Prostate gland (tissue), 2 donors: Measurements from ENCODE around the gene GRIK2. TPM values are rescaled to one million over a fixed set of nuclear protein-coding genes. Genes with fewer than 3 reads are reported as not detected.

Experiments
- DNase-seq: peaks from one replicate; pipeline ENCODE4 v3.0.0-alpha.2; 2019; ENCODE audit warnings: low spot score
- H3K27ac ChIP-seq, 2 donors: fragments of 200-600 bp; sonication (generic); 2 replicates each; pipeline ENCODE4 v1.5.1; 2017 to 2019
- H3K27me3 ChIP-seq: fragments of 200-600 bp; sonication (generic); replicated peaks from 2 replicates; pipeline ENCODE4 v1.5.1; 2019; ENCODE audit not compliant: insufficient read depth
- H3K36me3 ChIP-seq, 2 donors: fragments of 200-600 bp; sonication (generic); 1 replicate in 1 of 2; 2 replicates in 1 of 2; pipeline versions ENCODE4 v1.5.1 to v1.8.1; 2017 to 2019
- H3K4me1 ChIP-seq: fragments of 200-600 bp; sonication (generic); replicated peaks from 2 replicates; pipeline ENCODE4 v1.5.1; 2019
- H3K4me3 ChIP-seq, 2 donors: fragments of 200-600 bp; sonication (generic); 2 replicates each; pipeline ENCODE4 v1.5.1; 2017 to 2019
- H3K9me3 ChIP-seq: fragments of 200-600 bp; sonication (generic); 2 replicates; pipeline ENCODE4 v1.5.1; 2017
- POLR2A ChIP-seq: fragments of 450-650 bp; IDR thresholded peaks from one replicate; pipeline ENCODE4 v1.6.1; 2016; ENCODE audit warnings: antibody characterized with exemption, mild to moderate bottlenecking
- POLR2AphosphoS5 ChIP-seq: sonication (generic); formaldehyde crosslinking; IDR thresholded peaks from one replicate; pipeline ENCODE4 v1.6.1; 2017; ENCODE audit warnings: antibody characterized with exemption
- WGBS: methylation state at CpG from one replicate; pipeline ENCODE4 v1.1.5; 2018; 5-methylcytosine and 5-hydroxymethylcytosine counted together
- intact Hi-C: fragments of 100-400 bp; cut with DNase I; formaldehyde crosslinking; loops from one replicate; pipeline ENCODE4 v1.14.2; 2022
- total RNA-seq, 2 donors: library from RNA; depleted of rRNA; stranded (reverse); fragments of >200 nt; gene quantifications; one replicate each; pipeline ENCODE4 v1.1.0, GENCODE V29; 2016
- TF ChIP-seq, protein P1 (sequence below), 4 experiments: fragments of 200-600 bp in 2 of 4; fragments of 450-650 bp in 2 of 4; sonication (generic) in 2 of 4; IDR thresholded peaks; 1 replicate in 3 of 4; 2 replicates in 1 of 4; pipeline ENCODE4 v1.5.1; 2016 to 2019; ENCODE audit warnings: antibody characterized with exemption in 4 of 4, mild to moderate bottlenecking in 2 of 4, moderate library complexity in 2 of 4

The GRIK2 gene
- total RNA-seq, 2 donors from 2014 or later, result 2.6 to 15.7 TPM

DNA sequence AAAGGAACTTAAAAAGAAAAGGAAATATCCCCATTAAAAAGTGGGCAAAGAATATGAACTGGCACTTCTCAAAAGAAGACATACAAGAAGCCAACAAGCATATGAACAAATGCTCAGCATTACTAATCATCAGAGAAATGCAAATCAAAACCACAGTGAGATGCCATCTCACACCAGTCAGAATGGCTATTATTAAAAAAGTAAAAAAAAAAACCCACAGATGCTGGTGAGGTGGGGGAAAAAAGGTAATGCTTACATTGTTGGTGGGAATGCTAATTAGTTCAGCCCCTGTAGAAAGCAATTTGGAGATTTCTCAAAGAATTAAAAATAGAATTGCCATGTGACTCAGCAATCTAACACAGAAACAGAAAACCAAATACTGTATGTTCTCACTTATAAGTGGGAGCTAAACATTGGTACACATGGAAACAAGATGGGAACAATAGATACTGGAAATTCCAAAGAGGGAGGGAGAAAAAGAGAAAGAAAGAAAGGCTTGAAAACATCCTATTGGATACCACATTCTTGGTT, 437.1 kb downstream of the GRIK2 start:
- intact Hi-C loops, result no loop called here
- no peaks in the 10 kb centered on the region for H3K9me3 ChIP-seq
- no peak for DNase-seq
- no peak overlapping the region for H3K27ac ChIP-seq
- no peaks in the 10 kb centered on the region for H3K4me1 ChIP-seq
- TF ChIP-seq POLR2A, result no peak
- no peak for TF ChIP-seq POLR2AphosphoS5
- TF ChIP-seq, protein P1, sequence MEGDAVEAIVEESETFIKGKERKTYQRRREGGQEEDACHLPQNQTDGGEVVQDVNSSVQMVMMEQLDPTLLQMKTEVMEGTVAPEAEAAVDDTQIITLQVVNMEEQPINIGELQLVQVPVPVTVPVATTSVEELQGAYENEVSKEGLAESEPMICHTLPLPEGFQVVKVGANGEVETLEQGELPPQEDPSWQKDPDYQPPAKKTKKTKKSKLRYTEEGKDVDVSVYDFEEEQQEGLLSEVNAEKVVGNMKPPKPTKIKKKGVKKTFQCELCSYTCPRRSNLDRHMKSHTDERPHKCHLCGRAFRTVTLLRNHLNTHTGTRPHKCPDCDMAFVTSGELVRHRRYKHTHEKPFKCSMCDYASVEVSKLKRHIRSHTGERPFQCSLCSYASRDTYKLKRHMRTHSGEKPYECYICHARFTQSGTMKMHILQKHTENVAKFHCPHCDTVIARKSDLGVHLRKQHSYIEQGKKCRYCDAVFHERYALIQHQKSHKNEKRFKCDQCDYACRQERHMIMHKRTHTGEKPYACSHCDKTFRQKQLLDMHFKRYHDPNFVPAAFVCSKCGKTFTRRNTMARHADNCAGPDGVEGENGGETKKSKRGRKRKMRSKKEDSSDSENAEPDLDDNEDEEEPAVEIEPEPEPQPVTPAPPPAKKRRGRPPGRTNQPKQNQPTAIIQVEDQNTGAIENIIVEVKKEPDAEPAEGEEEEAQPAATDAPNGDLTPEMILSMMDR (IDR thresholded peaks at IDR 0.05), result no peak
- no peaks in the 10 kb centered on the region for H3K27me3 ChIP-seq
- H3K36me3 ChIP-seq, result no peaks in the 10 kb centered on the region
- H3K4me3 ChIP-seq, result no peak overlapping the region

DNA sequence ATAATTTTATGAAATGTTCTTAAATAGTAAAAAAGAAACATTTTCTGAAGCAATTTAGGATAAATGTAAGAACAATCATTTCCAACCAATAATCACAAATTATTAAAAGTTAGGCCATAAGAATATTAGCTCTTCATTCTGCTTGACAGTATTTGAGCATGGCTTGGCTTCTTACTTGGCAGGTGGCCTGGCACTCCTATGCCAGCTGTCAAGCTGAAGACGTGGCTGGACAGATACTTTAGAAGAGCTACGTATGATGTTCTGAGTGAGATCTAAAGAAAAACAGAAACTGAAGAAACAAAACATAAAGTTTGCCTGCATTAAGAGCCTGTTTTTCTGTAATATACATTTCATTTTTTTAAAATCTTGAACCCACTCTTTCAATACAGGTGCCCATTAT, 438.9 kb downstream of the GRIK2 start:
- H3K4me1 ChIP-seq, result no peaks in the 10 kb centered on the region
- no peak overlapping the region for H3K4me3 ChIP-seq
- 39% methylated on average over 2 of the region's 2 CpGs for WGBS
- H3K36me3 ChIP-seq, result no peaks in the 10 kb centered on the region
- DNase-seq, result no peak
- H3K27ac ChIP-seq, result no peak overlapping the region
- no peaks in the 10 kb centered on the region for H3K27me3 ChIP-seq
- intact Hi-C loops, result no loop called here
- H3K9me3 ChIP-seq, result no peaks in the 10 kb centered on the region
- TF ChIP-seq, protein P1 (IDR thresholded peaks at IDR 0.05), result no peak
- TF ChIP-seq POLR2AphosphoS5 (no peak), POLR2A (no peak)

DNA sequence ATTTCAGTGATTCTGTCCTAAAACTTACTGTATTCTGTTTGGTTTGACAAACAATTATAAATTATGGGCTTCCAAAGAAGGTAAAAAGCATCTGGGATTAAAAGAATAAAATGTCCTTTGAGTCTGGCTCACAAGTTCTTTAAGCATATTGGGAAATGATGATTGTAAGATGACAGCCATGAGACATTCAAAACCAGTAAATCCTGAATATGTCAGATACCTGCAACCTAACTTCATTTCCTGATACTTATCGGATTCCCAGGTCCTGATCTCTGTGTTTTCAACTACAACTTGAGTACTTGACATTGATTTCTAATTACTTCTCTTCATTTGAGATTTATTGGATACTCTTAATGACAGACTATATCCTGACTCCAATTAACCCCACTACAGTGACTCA, 446.6 kb downstream of the GRIK2 start:
- no peak overlapping the region for H3K27ac ChIP-seq
- H3K4me1 ChIP-seq, result no peaks in the 10 kb centered on the region
- H3K4me3 ChIP-seq, result no peak overlapping the region
- H3K27me3 ChIP-seq, result no peaks in the 10 kb centered on the region
- no peak for TF ChIP-seq POLR2A
- TF ChIP-seq, protein P1 (IDR thresholded peaks at IDR 0.05), result no peak
- no peak for TF ChIP-seq POLR2AphosphoS5
- WGBS, result 96% methylated on average over 1 of the region's 1 CpG
- no peaks in the 10 kb centered on the region for H3K36me3 ChIP-seq
- no peak for DNase-seq
- intact Hi-C loops, result no loop called here
- H3K9me3 ChIP-seq, result no peaks in the 10 kb centered on the region

DNA sequence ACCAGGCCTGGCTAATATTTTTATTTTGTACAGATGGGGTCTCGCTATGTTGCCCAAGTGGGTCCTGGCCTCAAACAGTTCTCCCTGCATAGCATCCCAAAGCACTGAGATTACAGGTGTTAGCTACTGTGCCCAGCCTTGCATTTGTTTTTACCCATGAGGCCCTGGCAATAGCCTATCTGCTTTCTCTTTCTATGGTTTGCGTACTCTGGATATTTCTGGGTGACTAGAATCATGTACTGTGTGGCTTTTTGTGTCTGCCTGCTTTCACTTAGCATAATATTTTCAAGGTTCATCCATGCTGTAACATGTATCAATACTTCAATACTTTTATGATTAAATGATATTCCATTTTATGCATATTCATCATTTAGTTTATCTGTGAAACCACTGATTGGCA, 451.7 kb downstream of the GRIK2 start:
- no peaks in the 10 kb centered on the region for H3K36me3 ChIP-seq
- 0% methylated on average over 2 of the region's 2 CpGs for WGBS

DNA sequence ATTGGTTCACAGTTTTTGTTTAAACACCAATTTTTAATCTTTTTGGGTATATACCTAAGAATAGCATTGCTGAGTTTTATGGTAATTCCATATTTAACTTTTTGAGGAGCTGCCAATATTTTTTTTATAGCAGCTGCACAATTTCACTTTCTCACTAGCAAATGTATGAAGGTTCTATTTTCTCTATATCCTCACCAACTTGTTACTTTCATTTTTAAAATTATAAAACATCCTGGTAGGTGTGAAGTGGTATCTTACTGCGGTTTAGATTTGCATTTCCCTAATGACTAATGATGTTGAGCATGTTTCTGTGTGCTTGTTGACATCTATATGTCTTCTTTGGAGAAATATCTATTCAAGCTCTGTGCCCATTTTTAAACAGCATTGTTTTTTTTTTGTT, 452.1 kb downstream of the GRIK2 start:
- WGBS, result 89% methylated on average over 1 of the region's 1 CpG
- TF ChIP-seq POLR2A (no peak), POLR2AphosphoS5 (no peak)
- TF ChIP-seq, protein P1 (IDR thresholded peaks at IDR 0.05), result no peak
- H3K27ac ChIP-seq, result no peak overlapping the region
- intact Hi-C loops, result no loop called here
- no peaks in the 10 kb centered on the region for H3K36me3 ChIP-seq
- H3K27me3 ChIP-seq, result no peaks in the 10 kb centered on the region
- no peak overlapping the region for H3K4me3 ChIP-seq
- DNase-seq, result no peak
- H3K4me1 ChIP-seq, result no peaks in the 10 kb centered on the region
- H3K9me3 ChIP-seq, result no peaks in the 10 kb centered on the region

More for the DNA sequence above, 451.7 kb downstream of the GRIK2 start:
- Histone ChIP-seq H3K27ac (no peak overlapping the region), H3K4me1 (no peaks in the 10 kb centered on the region), H3K27me3 (no peaks in the 10 kb centered on the region), H3K9me3 (no peaks in the 10 kb centered on the region), H3K4me3 (no peak overlapping the region)
- TF ChIP-seq, protein P1 (IDR thresholded peaks at IDR 0.05), result no peak
- TF ChIP-seq POLR2AphosphoS5, result no peak
- no peak for TF ChIP-seq POLR2A
- intact Hi-C loops, result no loop called here
- DNase-seq, result no peak
